HG03575 (cell line): Measurements from ENCODE around the gene GIPC1.
"Not testable (repeated sequence)": the region's sequence is repeated elsewhere in the genome, so short reads cannot be mapped to it uniquely, and the experiment has no call there.

Experiments used
- ATAC-seq: cut with Tn5 transposase; IDR thresholded peaks from one replicate; pipeline ENCODE4 v1.9.1; 2021; ENCODE audit not compliant: unreplicated experiment, insufficient number of reproducible peaks, low FRiP score; ENCODE audit errors: extremely low read depth

The GIPC1 gene, protein sequence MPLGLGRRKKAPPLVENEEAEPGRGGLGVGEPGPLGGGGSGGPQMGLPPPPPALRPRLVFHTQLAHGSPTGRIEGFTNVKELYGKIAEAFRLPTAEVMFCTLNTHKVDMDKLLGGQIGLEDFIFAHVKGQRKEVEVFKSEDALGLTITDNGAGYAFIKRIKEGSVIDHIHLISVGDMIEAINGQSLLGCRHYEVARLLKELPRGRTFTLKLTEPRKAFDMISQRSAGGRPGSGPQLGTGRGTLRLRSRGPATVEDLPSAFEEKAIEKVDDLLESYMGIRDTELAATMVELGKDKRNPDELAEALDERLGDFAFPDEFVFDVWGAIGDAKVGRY

DNA sequence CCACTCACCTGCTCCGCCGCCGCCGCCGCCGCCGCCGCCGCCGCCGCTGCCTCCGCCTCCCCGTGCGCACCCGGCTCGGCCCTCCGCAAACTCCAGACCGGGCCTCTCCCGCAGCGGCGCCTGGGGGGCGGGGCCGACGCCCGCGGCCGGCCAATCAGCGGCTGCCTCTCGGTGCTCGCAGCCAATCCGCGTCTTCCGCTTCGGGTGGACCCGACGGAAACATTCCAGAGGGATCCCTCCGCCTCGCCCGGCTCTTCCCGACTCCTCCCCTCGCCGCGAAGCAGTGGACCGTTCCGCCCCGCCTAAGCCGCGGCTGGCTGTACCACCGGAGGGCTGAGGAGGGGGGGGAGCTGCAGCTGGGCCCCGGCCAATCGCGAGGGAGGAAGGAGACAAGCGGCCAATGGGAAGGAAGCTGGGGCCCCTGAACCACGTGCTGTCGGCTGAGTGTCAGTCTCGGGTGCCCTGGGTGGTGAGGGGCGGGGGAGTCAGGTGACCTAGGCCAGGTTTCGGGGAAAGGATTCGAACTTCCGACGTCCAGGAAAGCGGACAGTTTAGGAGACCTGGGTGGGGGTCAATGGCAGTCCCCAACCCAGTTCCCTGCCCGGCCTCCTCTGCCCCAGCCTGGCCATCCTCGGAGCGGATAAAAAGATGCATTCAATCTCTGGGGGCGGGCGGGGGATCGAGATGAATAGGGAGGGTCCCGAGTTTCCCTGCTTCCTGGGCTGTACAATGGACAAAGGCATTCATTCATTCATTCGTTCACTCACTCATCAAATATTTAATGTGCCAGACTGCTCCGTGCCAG is at the start of gene GIPC1:
Gene GIPC1 (minus strand): TSS at position 99 of the 805 bp plus-strand sequence. CDS start 13,151 bp downstream, outside the sequence.
- no peak for ATAC-seq

DNA sequence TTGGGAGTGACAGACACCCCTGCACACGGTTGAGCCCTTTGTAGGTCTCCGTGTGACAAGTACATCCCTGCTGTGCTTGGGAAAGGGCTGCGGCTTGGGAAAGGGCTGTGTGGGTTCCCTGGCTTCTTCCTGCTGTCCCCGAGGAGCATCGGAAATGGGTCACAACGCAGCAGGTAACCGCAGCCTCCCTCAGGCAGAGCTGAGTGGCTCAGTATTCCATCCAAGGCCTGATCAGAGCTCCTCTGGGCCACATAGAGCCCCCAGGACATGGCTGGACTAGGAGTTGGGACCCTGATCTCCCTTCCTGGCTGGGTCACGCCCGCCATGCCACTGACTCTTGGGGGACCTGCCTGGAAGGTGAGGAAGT is 49.8 kb upstream of the GIPC1 start:
- no peak for ATAC-seq

DNA sequence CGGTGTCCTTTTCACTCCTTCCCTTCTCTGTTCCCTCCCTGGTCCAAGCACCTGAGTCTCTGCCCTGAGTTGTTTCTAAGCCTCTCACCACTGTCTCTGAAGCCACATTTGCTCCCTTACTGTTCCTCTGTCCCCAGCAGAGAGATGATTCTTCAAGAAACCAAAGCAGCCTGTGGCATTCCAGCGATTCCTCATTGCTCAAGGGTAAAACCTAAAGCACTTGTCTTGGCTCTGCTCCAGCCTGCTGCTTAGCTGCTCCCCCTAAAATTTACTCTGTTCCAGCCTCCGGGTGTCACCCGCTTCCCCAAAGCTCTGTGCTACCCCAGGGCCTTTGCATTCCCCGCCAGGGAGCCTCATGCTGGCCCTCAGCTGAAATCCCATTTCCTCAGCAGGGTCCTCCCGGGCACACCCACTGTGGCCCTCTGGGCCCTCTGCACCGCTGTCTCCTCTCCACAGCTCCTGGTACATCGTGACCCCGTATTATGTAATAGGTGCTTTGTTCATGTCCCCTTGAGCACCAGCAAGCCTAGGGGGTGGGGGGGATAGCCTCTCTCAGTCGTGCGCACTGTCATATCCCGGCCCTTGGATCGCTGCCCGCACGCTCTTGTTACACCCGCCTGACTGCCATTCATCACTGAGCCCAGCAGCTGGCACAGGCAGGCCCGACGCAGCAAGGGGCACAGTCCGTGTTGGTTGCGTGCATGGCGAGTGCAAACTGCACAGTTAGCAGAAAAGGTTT is 49.2 kb upstream of the GIPC1 start:
- no peak for ATAC-seq

DNA sequence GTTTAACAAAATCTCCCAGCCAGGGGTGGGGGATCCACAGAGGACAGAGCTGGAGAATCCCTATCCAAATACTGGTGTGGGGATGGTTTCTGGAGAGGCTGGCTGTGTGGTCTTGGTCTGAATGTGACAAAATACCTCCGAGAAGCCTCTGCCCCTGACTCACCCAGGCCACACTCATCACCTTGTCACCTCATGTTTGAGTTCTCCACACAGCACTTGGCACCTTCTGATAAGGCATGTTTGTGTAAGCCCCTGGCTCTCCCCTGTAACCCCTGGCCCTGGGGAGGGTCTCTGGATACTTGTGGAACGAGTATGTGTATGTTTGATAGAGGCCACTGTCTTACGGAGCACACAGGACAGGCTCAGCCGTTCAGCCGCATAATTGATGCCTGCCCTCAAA is 48.1 kb upstream of the GIPC1 start:
- no peak for ATAC-seq

DNA sequence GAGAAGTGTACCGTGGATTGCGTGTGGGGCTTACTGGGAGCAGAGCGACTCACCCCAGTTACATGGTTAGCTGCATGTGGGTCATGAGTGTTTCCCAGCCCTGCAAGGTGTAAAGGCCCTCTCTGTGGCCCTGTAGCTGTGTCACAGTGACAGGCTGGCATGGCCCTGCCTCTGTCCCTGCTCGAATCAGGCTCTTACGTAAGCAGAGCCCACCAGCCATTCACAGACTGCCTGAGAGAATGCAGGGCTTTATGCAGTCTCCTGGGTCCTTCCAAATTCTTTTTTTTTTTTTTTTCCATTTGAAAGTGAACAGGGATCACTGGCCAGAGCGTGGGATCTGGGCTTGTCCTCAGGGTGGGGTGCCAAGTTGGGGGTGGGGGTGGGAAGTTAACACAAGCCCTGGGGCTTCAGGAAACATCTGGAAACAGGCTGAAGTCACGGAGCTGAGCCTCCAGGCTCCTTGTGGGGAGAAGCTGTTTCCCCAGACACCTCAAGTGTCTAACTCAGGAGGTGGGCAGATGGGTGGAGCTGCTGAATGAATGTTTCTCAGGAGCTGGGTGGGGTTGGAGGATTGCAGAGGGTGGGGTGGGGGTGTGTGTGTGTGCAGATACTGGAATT is 46.9 kb upstream of the GIPC1 start:
- no peak for ATAC-seq

DNA sequence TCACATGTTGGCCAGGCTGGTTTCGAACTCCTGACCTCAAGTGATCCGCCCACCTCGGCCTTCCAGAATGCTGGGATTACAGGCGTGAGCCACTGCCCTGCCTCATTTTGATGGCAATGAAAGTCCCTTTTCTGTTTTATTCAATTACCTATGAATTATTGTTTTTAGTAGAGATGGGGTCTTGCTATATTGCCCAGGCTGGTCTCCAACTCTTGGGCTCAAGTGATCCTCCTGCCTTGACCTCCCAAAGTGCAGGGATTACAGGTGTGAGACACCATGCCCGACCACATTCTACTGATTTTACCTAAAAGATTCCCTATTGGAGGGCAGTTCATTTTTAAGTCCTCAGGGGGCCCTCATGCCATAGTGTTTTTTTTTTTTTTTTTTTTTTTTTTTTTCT is 46.1 kb upstream of the GIPC1 start:
- not testable (repeated sequence) for ATAC-seq

DNA sequence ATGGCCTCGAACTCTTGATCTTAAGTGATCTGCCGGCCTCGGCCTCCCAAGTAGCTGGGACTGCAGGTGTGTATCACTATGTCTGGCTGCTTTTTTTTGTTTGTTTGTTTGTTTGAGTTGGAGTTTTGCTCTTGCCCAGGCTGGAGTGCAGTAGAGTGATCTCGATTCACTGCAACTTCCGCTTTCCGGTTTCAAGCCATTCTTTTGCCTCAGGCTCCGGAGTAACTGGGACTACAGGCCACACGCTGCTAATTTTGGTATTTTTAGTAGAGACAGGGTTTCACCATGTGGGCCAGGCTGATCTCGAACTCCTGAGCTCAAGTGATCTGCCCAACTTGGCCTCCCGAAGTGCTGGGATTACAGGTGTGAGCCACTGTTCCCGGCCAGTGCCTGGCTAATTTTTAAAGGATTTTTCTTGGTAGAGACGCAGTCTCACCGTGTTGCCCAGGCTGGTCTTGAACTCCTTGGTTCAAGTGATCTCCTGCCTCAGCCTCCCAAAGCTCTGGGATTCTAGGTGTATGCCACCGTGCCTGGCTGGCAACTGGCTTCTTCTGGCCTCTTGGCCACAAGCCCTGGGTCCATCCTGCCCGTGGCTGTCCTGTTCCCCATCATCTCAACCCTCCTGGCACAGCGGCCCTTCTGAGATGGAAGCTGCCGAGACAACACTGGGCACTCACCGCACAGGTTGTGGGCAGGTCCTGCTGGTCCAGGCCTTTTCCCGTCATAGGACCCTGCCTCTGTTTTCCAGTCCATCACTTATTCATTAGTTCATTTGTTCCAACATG is 45.0 kb upstream of the GIPC1 start:
- ATAC-seq = no peak

DNA sequence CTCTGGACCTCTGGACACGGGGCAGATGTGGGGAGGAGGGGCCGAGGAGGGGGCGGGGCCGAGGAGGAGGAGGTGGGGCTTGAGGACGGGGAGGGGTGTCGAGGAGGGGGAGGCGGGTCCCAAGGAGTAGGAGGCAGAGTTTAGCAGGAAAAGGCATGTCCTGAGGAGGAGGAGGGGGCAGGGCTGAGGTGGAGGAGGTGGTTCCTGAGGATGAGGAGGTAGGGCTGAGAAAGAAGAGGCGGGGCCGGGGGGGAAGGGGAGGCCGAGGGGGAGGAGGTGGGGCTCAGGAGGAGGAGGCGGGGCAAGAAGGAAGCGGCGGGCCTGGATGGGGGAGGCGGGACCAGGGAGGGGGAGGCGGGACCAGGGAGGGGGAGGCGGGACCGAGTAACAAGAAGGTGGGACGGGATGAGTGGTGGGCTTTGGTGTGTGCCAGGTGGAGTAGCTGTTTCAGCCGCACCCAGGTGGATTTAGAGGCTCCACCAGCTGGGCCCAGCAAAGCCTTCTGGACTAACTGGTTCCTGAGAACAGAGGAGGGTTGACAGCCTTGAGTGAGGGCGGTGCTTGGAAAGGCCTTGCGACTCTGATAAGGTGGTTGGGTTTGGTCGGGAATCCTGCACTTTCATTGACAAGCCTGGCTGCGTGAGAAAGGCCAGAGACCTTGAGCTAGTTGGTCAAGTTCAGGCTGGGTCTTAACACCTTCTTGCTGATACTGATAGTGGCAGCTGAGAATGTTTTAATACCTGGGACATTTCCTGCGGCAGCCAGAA is 41.2 kb upstream of the GIPC1 start:
- ATAC-seq = no peak

DNA sequence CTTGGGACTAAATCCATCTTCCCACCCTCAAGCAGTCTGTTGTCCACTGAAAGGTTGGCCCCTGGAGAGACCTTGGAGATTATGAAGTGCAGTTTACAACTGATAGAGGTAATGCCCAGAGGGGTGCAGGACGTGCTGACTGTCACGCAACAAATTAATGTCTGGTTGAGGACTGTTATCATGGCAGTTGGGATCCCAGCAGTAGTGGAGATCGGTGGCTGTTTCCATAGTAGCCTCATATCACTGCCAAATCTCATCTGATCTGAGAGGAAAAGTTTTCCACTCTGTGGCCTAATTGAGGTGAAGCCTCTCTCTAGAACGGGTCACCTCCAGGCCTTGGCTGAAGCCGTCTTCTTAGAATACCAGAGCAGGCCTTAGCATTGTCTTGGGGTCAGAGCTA is 37.5 kb upstream of the GIPC1 start:
- no peak for ATAC-seq

DNA sequence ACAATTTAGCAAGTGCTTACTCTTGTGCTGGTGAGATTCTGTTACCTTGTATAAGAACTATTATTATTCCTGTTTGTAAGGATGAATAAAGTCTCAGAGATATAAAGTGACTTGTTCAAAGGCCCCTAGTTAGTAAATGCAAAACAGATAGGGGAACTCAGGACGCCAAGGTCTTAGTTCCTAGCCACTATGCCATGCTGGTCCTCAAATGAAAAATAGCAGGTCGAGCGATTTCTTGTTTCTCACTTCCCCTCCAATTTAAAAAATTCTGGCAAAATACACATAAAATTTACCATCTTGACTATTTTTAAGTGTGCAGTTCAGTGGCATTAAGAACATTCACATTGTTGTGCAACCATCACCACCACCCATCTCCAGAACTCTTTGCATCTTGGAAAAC is 34.6 kb upstream of the GIPC1 start:
- ATAC-seq = no peak

DNA sequence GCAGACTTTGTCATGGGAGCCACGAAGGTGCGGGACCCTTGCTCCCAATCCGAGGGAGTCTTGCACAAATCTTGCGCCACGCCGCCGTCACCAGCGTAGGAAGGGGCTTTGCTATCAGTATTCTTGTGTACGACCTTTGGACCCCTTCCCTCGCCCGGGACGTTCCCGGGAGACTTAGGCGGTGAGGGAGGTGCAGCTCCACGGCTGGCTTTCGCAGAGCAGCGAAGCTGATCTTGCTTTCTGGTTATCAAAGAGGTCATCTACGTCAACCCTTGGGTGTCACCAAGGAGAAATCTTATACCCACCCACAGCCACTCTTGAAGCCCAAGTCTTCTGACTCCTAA is 34.0 kb upstream of the GIPC1 start:
- no peak for ATAC-seq

DNA sequence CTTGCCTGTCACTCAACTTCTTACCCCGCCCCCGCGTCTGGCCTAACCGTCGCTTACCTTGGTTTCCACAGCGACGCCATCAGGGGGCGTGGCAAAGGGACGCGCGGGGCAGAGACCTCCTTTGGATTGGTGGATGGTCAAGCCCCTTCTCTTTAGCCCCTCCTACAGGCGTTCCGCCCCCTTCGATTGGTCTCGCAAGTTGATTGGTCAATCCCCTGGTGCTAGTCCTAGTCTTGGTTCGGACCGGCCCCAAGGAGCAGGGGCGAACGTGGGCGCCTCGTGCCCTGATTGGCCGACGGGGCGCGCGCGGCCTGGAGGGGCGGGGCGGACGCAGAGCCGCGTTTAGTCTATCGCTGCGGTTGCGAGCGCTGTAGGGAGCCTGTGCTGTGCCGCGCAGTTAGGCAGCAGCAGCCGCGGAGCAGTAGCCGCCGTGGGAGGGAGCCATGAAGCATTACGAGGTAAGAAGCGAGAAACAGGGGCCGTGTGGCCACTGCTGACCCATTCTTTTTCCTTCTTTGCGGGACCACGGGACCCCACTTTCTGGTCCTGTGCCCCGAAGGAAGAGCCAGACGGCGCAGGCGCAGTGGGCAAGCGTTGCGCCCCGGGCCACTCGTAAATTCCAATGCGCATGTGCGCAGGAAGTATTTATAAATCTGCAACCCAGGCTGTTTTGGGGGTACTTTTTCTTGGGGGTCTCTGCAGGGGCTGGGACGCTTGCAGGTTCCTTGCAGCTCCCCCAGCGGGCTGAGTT is 33.5 kb upstream of the GIPC1 start, which contains the start of gene TECR:
Gene TECR (plus strand): TSS at position 341 of the 751 bp plus-strand sequence. CDS start 103 bp downstream, at position 444.
- peak; percentile 74 for ATAC-seq

DNA sequence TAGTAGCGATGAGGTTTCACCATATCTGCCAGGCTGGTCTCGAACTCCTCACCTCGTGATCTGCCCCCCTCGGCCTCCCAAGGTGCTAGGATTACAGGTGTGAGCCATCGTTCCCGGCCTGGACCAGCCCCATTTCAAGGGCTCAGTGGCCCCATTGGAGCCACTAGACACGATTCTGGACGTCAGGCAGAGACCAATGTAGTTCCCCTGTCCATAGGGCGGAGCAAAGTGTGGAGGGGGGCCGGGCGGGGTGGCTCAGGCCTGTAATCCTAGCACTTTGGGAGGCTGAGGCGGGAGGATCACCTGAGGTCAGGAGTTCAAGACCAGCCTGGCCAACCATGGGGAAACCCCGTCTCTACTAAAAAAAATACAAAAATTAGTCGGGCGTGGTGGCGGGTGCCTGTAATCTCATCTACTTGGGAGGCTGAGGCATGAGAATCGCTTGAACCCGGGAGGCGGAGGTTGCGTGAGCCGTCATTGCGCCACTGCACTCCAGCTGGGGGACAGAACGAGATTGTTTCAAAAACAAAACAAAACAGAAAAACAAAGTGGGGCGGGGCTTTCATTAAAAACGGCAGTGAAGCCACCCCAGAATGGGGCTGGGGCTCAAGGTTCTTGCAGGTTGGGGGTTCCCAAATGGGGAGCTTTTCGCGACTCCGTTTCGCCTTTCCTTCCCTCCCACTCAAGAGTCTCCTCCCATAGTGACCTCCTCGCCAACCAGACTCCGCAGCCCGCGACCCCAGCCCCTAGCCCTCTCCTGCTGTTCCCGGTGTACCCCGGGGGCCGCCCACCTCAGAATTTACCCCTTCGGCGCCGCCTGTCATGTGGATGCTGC is 32.7 kb upstream of the GIPC1 start:
- ATAC-seq = no peak

DNA sequence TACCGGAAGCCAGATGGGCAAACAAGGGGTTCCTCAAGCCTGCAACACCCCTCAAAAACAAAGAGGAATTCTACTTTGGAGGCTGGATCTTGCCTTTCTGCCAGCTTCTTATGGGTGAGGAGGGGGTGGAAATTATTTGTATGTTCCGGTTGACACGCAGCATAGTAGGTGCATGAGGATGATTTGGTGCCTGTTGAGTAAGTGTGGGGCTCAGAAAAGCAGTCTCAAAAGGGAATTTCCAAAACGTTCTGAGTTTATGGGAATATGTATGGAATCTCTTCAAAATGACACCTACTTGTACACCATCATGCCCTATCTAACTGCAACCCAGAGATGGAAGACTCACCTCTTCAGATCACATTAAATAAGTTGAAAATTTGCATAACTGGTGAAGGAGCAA is 30.5 kb upstream of the GIPC1 start:
- no peak for ATAC-seq

DNA sequence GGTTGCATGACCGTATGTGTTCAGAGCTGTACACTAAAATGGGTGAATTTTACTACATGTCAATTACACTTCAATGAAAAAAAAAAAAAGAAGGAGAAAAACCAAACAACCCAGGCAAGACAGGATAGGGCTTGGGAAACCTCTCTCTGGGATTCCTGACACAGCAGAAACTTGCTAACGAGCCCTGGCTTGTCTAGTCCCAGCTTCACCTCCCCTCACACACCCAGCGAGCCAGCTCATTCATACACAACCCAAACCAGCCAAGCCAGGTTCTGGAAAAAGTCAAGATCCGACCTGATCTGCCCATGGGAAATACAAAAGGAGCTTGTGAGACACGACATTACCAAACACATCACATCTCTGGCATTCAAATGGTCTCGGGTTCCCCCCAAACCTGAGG is 29.8 kb upstream of the GIPC1 start:
- no peak for ATAC-seq

DNA sequence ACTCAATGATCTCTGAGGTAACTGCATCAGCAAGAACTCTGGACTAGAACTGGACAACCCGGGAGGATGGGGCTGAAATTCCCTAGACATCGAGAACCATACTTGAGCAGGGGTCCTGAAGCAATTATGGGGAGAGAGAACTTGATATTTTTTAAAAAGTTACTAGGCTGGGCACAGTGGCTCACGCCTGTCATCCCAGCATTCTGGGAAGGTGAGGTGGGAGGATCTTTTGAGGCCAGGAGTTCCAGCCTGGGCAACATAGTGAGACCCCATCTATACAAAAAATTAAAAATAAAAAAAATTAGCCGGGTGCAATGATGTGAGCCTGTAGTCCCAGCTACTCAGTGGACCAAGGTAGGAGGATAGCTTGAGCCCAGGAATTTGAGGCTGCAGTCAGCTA is 24.6 kb upstream of the GIPC1 start:
- no peak for ATAC-seq
